Keratinocyte (primary cell): ENCODE measurements around the gene MND1.

ENCODE experiments used
- CTCF ChIP-seq, 3 experiments: IDR thresholded peaks in 1 of 3; conservative IDR thresholded peaks in 1 of 3; optimal IDR thresholded peaks in 1 of 3; 2 replicates in 2 of 3; 3 replicates in 1 of 3; pipeline versions ENCODE3 to v1.5.1; 2011; ENCODE audit warnings: low read length in 3 of 3, mild to moderate bottlenecking in 3 of 3, moderate library complexity in 2 of 3, control low read depth in 1 of 3, inconsistent platforms in 1 of 3; ENCODE audit not compliant: insufficient read depth in 2 of 3; ENCODE audit errors: extremely low read depth in 1 of 3
- EZH2 ChIP-seq: IDR thresholded peaks from one replicate; pipeline ENCODE4 v1.6.1; 2012; ENCODE audit warnings: inconsistent platforms, mild to moderate bottlenecking, low read length, moderate library complexity

GRCh38 chr4:153458969-153459368 lies 114.5 kb downstream of the MND1 start:
- TF ChIP-seq CTCF (optimal IDR thresholded peaks at IDR 0.05 in 1 of 3, IDR thresholded peaks at IDR 0.05 in 1 of 3, conservative IDR thresholded peaks at IDR 0.05 in 1 of 3; ENCODE audit: extremely low read depth in 1 of 3, insufficient read depth in 2 of 3, low read length in 3 of 3) (no peak), EZH2 (no peak)
